BJ (cell line): ENCODE results near the gene ROR1. TPM values are rescaled to one million over a fixed set of nuclear protein-coding genes. Genes with fewer than 3 reads are reported as not detected.

Source experiments
- CTCF ChIA-PET: fragments of 350-600 bp; formaldehyde crosslinking; extraction: SDS; loops from one replicate; lab custom pipeline; 2021; ENCODE audit warnings: antibody characterized with exemption, inconsistent platforms; lab: Yijun Ruan, JAX
- POLR2A ChIA-PET: fragments of 300-600 bp; sonication (Branson Sonifier 250); formaldehyde crosslinking; extraction: SDS; loops from one replicate; lab custom pipeline; 2021; ENCODE audit warnings: antibody characterized with exemption; lab: Charles Lee
- DNase-seq: peaks from one replicate; pipeline ENCODE4 v3.0.0-alpha.2; 2011; ENCODE audit warnings: low read depth
- H3K27me3 ChIP-seq: 2 replicates; pipeline ENCODE4 v1.6.0; 2011; ENCODE audit warnings: low read length; ENCODE audit not compliant: control insufficient read depth, insufficient read depth
- H3K36me3 ChIP-seq: 2 replicates; pipeline ENCODE4 v1.5.1; 2011; ENCODE audit warnings: low read length; ENCODE audit not compliant: control insufficient read depth, insufficient read depth
- H3K4me3 ChIP-seq: 2 replicates; pipeline ENCODE4 v1.5.1; 2011; ENCODE audit warnings: low read depth, mild to moderate bottlenecking, control low read depth, low read length
- CTCF ChIP-seq: IDR thresholded peaks from 2 replicates; pipeline ENCODE4 v1.5.1; 2011; ENCODE audit warnings: low read depth, mild to moderate bottlenecking, control low read depth, inconsistent platforms, low read length, moderate library complexity; ENCODE audit not compliant: insufficient read depth
- polyA plus RNA-seq: library from polyadenylated mRNA; depleted of rRNA; stranded (reverse); fragments of >200 nt; gene quantifications from 2 replicates; pipeline ENCODE4 v1.2.3, GENCODE V29; 2011

The ROR1 gene
- polyA plus RNA-seq, 1 experiment: 4.6 TPM

DNA sequence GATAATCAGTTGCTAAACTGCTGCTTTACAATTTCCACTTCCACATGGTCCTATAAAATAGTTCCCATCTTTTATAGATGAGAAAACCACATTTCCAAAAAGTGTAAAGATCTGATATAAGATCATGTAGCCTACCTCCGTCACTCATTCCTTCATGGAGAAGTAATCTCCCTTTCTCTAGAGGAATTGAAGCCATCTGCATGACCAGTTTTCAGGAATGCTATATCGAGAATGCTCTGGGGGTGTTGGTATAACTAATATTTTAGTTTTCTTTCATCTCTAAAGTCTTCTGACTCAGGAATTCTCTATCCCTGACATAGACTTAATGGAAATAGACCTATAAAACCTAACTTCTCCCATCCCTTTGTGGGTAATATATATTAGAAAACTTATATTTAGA is 256.6 kb downstream of the ROR1 start:
- TF ChIP-seq CTCF: no peak
- no peaks in the 10 kb centered on the region for H3K36me3 ChIP-seq
- ChIA-PET POLR2A (no interaction called here), CTCF (no interaction called here)
- no peaks in the 10 kb centered on the region for H3K27me3 ChIP-seq
- DNase-seq: no peak
- no peak overlapping the region for H3K4me3 ChIP-seq

DNA sequence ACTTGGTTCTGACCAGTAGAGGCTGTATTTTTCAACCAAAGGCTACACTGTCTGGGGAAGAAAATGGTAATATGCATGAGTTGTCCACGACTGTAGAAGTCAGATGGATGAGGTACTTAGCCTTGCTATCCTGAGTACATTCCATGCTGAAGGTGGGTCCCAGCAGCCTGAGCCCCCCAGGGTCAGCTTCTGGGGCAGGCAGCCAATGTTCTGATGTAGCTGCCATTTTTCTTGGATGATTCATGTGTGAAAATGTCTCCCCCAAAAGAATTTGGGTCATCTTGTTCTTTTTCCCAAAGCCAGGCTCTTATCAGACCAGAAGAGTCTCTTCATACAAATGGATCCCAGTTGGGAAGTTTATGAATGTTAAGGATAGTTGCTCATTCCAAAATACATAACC is 257.4 kb downstream of the ROR1 start:
- no peak for TF ChIP-seq CTCF
- CTCF ChIA-PET: no interaction called here
- Histone ChIP-seq H3K4me3 (no peak overlapping the region), H3K36me3 (no peaks in the 10 kb centered on the region), H3K27me3 (no peaks in the 10 kb centered on the region)
- DNase-seq: no peak
- POLR2A ChIA-PET: no interaction called here

DNA sequence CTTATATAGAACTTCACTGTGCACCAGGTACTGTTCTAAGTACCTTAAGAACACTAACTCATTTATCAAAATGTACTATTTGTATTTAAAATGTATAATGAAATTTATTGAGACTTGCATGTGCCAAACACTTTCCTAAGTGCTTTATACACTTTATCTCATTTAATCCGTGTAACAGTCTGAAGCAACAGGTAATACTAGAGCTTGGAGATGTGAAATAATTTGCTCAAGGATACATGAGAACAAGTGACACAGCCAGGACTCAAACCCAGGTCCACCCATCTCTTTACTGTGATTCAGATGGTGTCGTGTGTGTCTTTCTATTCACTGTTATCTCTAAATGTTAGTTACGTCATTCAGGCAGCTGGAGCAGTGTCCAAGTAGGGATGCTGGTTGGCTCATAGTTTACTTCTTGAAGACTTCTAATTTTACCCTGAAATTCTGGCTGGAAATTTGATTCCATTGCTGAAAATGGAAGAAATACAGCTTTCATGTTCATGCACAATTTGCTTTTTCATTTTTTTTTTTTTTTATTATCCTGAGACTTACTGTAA is 259.9 kb downstream of the ROR1 start:
- ChIA-PET CTCF (no interaction called here), POLR2A (no interaction called here)
- H3K4me3 ChIP-seq: no peak overlapping the region
- no peak for TF ChIP-seq CTCF
- no peaks in the 10 kb centered on the region for H3K27me3 ChIP-seq
- DNase-seq: no peak
- H3K36me3 ChIP-seq: no peaks in the 10 kb centered on the region

DNA sequence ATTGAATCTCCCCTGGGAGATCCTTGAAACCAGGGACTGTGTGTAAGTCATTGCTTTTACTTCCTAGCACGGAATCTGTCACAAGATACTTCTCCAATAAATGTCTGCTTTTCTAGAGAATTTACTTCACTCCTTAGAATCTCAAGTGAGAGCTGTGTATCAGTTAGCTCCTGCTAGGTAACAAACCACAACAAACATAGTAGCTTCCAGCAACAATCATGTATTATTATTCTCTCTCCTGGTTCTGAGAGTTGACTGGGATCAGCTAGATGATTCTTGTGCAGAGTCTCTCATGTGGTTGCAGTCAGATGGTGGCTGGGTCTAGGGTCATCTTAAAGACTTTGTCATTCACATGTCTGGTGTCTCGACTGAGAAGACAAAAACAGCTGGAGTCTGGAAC is 262.7 kb downstream of the ROR1 start:
- ChIA-PET CTCF (no interaction called here), POLR2A (no interaction called here)
- DNase-seq: no peak
- H3K36me3 ChIP-seq: no peaks in the 10 kb centered on the region
- no peak for TF ChIP-seq CTCF
- H3K4me3 ChIP-seq: no peak overlapping the region
- H3K27me3 ChIP-seq: no peaks in the 10 kb centered on the region

DNA sequence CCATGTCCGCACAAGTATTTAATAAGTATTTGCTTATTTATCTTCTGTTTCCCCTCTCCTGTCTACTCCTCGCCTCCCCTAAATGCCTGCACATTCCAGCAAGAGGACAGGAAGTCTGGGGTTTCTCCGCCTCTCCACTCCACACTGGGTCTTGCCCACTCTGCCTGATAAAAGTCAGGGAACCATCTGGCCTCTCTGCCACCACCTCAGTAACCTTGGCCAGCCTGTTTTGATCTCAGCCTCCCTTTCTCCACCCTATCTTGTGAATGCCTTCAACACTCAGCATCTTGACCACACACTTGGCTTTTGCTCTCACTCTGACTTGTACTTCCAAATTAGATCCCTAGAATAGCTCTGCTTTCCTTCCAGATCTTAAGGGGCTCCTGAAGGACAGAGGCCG is 264.3 kb downstream of the ROR1 start:
- ChIA-PET CTCF (no interaction called here), POLR2A (no interaction called here)
- Histone ChIP-seq H3K4me3 (no peak overlapping the region), H3K27me3 (no peaks in the 10 kb centered on the region), H3K36me3 (no peaks in the 10 kb centered on the region)
- no peak for DNase-seq
- TF ChIP-seq CTCF: no peak
